SIG-M5 treated with dmso at 0.1 percent for 504 hours (cell line): ENCODE results near the gene USP20.

Source experiments
- DNase-seq: peaks from one replicate; lab custom pipeline; 2025; ENCODE audit not compliant: unreplicated experiment; lab: John Stamatoyannopoulos, UW

Gene USP20

DNA sequence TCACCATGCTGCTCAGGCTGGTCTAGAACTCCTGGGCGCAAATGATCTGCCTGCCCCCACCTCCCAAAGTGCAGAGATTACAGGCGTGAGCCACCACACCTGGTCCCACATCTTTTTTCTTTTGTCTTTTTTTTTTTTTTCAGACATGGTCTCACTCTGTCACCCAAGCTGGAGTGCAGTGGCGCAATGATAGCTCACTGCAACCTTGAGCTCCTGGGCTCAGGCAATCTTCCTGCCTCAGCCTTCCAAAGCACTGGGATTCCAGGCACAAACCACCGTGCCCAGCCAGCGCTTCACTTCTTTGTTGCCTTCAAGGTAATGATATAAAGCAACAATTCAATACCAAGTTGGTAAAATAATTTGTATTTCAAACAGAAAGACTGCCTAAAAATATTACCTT, 78.8 kb downstream of the USP20 start:
- no peak for DNase-seq

DNA sequence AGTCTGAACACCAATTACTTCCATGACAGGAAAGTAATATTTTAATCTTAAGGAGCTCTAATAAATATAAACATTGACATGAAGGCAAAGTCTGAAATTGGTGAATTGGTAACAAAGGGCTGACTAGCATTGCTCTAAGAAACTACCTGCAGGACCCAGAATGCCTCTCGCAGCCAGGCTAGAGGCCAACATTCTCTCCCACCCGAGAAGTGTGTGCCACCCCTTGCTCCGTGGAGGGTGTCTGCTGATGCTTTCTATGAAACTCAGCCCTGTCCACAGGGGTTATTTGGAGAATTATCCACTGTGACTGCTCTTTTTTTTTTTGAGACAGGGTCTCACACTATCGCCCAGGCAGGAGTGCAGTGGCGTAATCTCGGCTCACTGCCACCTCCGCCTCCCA, 81.4 kb downstream of the USP20 start:
- DNase-seq = no peak

DNA sequence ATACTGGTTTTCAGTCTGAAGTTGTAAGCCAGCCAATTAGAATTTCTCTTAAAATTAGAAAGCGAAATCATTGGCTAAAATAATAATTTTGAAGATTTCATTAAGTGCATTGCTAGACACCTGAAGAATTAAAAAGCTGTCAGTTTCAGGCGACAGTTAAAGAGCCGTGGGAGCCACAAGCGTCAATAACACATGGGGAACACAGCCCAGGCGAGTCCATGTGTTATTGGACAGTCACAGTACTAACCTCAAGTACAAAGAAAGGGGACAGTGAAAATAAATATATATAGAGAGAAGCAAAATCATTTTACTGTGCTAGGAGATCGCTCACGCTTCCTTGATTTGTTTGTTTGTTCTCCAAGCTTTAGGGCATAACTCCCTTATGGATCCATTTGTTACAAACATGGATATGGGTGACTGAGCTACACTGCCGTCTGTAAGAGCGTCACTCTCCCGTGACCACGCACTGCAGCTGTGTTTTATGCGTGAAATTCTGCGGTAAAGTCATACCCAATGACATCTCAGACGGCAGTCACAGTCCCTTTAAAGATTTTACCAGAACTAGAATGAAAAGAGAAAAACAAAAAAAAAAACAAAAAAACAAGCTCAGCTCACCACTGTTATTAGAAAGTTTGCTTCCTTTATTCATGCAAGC, 83.2 kb downstream of the USP20 start:
- no peak for DNase-seq

DNA sequence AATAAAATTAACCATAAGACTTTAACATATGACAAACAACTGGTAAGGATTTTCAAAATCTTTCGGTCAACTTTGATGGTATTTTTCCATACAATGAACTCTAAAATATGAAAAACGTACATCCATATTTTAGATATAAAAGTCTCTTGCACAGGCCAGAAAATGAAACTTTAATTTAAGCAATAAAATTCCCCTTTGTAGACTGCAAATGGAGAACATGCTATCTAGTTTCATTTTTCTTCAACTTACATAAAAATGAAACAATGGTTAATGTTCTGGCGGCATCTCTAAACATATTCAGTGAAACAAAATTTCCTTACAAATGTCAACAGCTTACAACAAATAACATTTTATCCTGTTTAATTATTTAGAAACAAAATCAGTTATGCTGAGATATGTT, 84.0 kb downstream of the USP20 start:
- no peak for DNase-seq

DNA sequence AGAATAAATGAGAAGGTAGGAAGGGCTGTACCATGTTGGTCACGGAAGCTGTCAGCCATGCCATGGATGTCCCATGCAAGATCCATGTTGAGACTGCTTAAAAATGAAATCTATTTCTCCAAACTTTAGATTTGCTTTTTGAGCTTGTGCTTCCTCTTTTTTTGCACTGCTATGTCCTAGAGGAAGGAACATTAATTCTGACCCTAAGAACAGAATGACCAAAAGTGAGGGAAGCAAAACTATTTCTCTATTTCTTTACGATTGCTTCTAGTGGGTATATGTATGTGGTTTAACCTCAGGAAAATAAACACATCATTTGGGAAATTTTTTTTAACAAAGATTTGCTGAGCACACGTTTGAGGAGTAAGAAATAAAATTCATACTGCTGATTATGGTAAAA, 84.6 kb downstream of the USP20 start:
- no peak for DNase-seq

DNA sequence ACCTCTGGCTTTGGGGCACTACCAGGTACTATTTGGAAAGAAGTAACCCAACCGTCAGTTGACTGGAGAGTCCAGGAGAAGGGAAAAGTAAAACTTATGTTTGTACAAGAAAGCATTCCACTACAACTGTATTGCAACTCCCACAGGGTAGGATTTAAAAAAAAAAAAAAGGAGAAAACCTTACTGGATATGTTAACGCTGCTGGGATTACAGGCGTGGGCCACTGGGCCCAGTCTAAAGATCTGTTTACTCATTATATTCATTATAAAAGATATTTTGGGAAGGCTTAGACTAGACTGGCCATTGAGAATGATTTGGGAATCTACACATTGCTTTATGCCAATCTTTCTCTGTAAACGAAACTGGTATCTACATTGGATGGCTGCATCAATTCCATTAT, 86.6 kb downstream of the USP20 start:
- no peak for DNase-seq

DNA sequence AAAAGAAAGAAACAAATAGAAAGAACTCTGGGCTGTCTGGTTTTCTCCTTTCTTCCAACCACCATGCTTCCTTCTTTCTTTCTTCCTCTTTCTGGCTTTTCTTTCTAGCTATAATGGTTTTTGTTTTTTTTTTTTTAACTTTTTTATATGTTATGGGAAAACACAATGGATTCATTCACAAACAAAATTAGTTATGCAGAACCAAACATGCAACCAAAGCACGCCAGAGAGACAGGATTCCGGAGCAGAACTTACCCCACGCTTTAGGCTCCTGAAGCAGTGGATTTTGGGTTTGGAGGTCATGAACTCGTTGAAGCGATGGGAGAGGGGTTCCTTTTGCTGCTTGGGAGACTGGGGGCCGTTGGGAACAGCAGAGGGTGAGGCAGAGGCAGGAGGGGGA, 88.3 kb downstream of the USP20 start:
- DNase-seq = peak; percentile 15

DNA sequence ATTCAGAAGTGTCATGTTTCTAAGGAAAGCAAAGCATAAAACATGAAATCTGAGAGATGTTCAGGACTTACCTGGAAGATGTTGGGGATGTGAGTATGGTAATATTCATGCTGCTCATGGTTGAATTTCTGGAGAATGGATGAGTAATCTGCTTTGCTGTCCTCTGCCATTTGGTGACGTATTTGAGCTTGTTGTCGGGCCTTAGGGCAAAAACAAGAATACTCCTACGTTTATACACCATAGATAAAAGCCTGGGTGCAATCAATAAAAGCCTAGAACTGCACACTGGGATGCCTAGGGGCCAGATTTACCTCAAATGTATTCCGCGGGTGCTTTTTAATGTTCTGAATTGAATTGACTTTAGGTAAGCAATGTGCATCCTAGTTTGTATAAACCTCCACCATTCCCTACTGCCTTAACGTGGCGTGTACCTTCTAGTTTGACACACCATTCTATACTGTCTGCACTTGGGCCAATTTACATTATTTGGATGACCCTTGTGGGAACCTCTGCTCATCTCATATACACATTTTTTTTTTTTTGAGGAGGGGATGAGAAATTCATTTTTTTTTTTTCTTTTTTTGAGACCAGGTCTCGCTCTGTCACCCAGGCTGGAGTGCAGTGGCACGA, 94.4 kb downstream of the USP20 start:
- no peak for DNase-seq

DNA sequence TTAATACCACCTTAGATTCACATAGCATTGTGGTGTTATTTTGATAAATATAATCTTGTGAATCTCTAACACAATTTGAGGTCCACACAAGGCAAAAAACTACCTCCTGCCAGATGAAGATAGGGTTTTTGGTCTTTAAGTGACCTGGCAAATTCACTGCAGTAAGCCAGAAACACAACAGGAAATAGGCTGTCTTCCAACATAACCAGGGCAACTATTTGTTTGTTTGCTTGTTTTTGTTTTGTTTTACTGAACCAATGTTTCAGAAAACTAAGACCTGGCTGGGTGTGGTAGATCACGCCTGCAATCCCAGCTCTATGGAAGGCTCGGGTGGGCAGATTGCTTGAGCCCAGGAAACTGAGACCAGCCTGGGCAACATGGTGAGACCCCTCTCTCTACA, 95.5 kb downstream of the USP20 start:
- DNase-seq = no peak
